DMS 273 (cell line): ENCODE measurements around the gene CNN1.

ENCODE experiments used
- DNase-seq: peaks from one replicate; lab custom pipeline; 2025; ENCODE audit not compliant: unreplicated experiment; lab: John Stamatoyannopoulos, UW

The CNN1 gene

DNA sequence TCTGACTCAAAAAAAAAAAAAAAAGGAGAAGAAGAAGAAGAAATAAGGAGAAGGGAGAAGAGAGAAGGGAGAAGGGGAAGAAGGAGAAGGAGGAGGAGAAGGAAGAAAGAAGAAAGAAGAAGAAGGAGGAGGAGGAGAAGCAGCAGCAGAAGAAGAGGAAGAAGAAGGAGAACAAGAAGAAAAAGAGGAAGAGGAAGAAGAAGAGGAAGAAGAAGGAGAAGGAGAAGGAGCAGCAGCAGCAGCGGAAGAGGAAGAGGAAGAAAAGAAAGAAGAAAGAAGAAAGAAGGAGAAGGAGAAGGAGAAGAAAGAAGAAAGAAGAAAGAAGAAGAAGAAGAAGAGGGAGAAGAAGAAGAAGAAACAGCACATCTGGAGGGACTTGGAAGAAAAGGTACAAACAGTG is 4.1 kb upstream of the CNN1 start:
- DNase-seq, result no peak

DNA sequence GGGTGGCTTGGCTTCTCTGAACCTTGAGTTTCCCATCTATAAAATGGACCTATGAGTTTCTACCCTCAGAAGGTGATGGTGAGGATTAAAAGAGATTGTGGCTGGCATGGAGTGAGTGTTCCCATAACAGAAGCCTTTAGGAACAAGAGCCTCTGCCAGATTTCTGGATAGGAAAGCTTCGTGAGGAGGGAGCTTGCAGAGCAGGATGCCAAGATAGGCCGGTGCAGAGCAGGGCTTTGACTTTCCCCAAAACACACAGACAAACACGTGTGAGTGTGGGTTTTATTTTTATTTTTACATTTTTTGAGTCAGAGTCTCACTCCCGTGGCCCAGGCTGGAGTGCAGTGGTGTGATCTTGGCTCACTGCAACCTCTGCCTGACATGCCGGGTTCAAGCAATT is 3.7 kb upstream of the CNN1 start:
- no peak for DNase-seq

DNA sequence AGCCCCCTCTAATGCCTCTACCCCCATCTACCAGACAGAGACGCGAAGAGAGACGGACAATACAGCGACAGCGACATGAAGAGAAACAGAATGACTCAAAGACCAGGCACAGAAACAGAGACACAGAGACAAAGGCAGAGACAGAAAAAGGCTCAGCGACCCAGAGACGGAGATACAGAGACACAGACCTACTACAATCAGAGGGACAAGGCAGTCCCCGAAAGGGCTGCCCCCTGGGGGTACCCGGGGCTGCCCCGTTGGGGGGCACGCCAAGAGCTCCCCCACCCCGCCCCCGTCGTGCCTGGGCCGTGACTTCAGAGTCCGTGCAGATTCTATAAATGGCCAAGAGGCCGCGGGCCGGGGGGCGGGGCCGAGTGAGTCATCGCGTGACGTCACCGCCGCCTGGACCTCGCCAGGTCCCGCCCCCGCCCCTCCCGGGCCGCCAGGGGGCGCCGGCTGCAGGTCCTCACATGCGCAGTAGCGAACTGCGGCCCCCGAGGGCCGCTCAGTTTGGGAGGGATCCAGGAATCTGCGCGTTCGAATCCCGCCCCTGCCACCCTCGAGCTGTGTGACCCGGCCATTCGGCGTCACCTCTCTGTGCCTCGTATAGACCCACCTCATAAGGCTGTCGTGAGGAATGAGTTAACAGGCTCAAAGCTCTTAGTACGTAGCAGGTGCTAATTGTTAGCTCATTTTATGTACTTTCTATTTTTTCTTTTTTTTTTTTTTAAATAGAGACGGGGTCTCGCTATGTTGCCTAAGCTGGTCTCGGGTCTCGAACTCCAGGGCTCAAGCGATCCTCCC is 2.7 kb upstream of the CNN1 start:
- peak; percentile 95 for DNase-seq

DNA sequence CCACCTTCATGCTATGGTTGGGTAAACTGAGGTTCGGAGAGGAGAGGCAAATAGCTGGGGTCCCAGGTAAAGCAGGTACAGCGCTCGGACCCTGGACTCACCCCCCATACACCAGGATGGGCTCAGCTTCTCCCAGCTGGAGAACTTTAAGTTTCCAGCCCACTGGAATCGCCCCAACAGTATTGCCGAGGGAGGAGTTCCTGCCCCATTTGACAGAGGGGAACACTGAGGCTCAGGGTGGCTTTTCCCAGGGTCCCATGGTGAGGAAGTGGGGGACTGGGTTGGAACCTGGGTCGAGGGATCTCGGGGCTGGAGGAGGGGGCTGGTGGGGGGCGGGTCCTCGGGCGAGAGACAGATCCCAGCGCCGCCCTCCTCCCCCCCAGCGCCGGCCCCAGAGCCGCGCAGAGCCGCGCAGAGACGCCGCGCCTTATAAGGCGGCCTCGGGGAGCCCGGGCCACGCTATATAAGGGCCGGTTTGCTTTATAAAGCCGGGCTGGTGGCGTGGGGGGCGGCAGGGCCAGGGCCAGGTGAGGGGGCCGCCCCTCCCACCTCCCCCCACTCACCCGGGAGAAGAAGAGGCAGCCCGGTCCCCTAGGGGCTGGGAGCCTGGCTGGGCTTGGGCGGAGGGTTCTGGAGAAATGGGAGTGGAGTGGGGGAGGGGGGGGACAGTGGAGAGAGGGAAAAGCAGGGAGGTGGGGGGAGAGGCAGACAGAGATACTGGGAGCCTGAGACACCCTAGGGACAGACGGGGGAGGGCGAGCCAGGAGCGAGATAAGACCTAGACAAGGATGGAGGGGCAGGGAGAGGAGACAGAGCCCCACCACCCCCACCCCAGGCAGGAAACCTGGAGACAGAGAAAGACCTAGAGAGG is 1.1 kb downstream of the CNN1 start:
- peak; percentile 64 for DNase-seq

DNA sequence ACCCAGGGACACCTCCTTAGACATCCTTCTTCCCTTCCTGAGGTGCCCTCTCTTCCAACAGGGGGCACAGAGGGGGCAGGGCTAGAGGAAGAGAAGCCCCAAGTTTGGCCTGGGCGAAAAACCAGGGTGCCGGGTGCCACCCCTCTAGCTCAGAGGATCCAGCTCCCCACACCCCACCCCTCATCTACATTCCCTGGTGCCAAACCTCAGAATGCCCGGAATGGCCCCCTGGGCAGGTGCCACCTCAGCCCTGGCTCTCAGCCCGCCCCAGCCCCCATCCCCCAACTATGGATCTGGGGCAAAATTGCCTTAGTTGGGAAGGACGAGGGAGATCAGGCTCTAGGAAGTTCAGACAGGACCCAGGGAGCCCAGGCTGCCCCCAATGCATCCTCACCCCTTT is 2.0 kb downstream of the CNN1 start:
- no peak for DNase-seq

DNA sequence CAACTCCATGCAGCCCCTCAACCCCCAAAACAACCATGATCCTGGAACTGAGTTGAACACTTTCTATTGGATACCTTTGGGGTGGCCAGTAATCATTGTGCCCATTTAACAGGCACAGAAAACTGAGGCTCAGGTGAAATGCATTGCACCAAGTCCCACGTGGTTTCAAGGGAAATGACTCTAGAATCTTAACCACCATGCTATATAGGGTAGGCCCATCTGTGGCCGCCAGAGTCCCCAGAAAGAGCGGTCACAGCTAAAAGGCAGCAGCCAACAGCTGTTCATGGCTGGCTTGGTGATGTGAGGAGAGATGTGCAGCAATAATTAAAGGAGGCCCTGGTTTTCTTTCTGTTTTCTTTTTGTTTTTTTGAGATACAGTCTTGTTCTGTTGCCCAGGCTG is 2.6 kb downstream of the CNN1 start:
- DNase-seq, result peak; percentile 36

DNA sequence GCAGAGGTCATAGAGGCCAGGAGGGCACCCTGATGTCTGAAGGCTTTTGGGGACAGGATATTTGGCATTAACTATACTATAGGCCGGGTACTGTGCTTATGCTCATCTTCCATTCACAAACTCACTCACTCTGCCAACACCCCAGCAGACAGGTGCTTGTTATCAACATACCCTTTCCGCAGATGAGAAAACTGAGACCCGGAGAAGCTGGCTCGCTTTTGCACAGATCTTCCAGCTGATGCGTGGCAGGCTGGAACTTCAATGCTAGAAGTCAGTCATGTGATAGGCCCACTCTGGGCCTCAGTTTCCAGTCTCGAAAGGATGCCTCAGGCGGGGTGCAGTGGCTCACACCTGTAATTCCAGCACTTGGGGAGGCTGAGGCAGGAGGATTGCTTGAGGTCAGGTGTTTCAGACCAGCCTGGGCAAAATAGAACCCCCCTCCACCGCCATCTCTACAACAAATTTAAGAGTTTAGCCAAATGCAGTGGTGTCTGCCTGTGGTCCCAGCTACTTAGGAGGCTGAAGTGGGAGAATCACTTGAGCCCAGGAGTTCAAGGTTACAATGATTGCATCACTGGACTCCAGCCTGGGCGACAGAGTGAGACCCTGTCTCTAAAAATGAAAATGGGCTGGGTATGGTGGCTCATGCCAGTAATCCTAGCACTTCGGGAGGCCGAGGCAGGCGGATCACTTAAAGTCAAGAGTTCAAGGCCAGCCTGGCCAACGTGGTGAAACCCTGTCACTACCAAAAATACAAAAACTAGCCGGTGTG is 9.5 kb downstream of the CNN1 start:
- no peak for DNase-seq

DNA sequence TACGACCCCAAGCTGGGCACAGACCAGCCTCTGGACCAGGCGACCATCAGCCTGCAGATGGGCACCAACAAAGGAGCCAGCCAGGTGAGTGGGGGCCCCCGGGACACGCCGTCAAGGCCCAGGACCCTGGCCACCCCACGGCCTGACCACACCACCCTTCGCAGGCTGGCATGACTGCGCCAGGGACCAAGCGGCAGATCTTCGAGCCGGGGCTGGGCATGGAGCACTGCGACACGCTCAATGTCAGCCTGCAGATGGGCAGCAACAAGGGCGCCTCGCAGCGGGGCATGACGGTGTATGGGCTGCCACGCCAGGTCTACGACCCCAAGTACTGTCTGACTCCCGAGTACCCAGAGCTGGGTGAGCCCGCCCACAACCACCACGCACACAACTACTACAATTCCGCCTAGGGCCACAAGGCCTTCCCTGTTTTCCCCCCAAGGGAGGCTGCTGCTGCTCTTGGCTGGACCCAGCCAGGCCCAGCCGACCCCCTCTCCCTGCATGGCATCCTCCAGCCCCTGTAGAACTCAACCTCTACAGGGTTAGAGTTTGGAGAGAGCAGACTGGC is 10.8 kb downstream of the CNN1 start:
- no peak for DNase-seq

DNA sequence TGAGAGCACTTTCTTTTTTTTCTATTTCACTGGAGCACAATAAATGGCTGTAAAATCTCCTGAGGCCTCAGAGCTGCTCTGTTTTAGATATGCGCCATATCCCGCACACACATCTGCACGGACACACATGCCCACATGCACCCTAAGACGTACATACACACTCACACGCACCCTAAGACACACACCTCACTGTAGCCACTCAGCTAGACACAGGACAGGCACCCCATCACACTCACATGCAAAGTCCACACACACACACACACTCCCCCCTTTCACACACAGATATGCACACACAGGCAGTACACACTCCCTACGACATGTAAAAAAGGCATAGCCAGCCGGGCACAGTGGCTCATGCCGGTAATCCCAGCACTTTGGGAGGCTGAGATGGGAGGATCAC is 11.6 kb downstream of the CNN1 start:
- DNase-seq, result no peak

DNA sequence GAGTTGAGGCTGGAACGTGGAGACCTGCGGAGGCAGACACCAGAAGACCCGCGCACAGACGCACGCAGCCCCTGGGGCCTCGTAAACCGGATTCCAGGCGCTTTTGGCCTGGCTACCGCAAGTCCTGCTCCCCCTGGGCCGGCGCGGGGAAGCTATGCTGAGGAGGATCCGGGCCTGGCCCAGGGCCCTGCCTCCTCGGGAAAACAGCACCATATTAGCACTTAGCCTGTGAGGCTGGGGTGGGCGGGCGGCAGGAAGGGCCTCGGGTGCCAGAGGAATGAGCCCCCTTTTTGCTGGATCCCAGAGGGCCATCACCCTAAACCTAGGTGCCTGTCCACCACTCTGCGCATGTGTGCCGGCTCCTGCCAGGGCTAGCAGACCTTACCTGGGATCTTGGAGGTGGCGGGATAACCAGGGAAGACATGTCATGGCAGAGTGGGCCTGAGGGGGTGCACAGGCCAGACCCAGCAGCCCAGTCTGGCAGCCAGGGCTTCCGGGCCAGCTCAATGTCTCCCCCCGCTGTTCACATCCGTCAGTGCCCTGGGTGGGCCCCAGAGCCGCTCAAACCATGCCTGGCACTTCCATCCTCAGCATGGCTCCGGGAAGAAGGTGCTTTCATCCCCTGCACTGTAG is 13.1 kb downstream of the CNN1 start:
- peak; percentile 76 for DNase-seq

DNA sequence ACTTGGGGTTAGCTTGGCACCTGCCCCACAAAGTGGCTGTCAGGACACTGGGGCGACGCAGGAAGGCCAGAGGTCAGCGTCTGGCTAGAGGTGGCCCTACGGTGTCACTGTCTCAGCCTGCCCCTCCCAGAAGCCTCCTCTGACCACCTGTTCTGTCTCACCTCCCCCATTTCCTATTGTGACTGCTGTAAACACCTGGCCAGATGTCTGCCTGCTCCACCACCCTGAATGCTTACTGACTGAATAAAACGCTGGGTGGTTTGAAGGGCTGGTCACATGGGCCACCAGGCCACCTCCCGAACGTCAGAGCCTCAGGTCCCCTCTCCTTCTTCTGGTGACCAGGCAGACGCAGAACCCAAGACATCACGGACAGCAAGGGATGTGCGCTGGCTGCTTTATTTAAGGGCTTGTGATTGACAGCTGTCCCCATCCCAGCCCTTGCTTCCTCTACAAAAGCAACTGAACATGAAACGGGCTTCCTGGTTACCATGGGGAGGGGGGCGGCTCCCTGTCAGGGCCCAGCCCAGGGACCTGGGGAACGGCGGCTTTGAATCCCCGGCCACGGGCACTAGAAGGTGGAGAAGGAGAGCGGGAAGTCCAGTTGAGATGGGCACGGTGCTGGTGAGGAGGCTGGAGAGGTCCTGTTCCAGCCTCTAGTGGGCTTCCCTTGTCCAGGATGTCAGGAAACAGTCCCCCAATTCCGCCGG is 14.2 kb downstream of the CNN1 start:
- no peak for DNase-seq

DNA sequence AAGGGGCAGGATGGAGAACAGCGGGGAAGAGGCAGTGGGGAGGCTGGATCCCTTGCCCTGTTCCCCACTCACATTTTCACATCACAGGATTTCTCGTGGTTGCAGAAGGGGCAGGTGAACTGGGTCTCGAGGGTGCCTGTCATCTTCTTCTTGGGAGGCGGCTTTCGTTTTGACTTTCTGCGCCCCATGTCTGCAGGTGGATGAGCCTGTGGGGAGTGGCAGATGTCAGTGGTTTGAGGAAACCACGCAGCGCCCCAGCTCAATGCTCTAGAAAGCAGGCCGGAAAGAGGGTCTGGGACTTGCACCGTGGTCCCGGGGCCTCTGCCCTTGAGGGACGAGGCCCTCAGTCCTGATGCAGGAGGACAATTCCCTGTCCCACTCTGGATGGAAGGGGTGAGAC is 15.5 kb downstream of the CNN1 start:
- DNase-seq, result no peak

DNA sequence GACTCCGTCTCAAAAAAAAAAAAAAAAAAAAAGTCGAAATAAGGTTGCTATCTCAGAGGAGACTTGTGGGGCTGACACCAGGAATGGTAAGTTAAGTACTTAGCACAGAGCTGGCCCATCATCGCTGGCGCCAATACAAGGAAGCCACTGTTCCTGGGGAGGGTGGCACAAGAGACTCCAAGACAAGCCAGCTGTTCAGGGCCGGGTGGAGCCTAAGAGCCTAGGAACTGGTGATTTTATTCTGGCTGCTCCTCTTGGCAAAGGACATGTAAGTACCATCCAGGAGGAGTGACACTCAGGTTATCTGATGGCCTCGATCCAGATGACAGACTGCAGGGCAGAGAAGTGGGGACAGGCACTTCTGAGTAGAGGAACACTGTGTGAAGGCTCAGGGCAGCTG is 16.6 kb downstream of the CNN1 start:
- no peak for DNase-seq

DNA sequence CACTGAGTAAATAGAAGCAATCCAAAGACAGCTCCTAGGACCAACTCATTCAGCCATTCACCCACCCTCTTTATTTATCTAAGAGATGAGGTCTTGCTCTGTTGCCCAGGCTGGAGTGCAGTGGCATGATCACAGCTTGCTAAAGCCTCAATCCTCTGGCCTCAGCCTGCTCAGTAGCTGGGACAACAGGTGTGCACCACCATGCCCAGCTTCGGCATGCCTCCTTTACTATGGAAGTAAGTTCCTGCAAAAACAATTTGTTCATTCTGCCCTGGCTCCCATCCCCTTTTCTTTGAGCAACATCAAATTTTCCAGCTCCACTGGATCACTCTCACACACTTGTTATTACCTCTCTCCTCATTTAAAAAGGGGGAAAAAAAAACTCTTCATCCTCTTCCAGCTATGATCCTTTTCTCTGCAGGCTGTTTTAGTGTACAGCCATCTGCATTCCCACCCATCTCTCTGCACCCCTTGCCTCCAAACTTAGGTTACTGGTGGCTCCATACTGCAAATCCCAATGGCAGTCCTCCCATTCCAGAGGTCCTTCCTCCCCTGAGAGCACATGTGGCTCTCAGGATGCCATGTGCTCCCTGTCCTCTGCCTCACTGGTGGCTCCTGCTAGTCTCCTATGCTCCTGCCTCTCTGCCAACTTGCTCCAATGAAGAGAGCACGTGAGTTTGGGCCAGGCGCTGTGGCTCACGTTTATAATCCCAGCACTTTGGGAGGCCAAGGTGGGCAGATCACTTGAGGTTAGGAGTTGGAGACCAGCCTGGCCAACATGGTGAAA is 18.2 kb downstream of the CNN1 start:
- DNase-seq, result no peak

DNA sequence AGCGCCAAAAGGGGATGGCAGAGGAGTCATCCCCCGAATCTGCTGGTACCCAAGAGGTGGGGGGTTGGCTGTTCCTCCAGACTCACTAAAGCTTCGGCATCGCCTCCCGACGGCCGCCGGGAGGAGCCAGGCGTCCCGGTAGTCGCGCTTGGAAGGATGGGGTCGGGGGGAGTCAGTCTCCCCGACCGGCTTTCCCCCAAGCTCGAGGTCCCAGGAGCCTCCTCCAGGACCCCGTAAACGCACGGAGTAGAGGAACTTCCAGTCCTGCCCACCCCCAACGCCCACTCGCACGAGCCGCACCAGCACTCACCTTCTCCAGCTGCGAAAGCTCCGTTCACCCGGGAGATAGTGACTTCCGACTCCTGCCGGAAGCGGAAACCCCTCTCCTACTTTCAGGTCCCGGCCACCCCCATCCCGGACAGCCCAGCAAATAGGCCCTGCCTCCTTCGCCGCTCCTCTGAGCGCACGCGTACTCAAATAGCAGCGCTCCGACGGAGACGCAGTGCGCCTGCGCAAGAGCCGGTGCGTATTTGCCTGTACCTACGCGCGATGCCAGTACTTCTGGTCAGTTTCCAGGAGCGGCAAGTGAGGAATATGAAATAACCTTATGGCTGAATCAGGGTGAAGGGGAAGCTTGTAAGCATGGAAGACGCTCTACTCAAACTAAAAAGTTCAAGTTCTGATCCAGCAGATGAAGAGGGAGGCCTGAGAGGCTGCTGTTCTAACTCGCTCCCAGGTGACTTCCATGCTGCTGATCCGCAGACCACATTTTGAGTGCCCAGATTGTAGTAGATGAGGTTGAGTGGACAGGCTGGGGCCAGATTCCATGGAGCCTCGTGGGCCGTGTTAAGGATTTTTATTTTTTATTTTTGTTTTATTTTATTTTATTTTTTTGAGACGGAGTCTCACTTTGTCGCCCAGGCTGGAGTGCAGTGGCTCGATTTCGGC is 20.5 kb downstream of the CNN1 start, which contains the start of gene ELOF1:
Gene ELOF1, minus strand, starts transcription at position 350 of the 948 bp plus-strand sequence. CDS start 4,883 bp downstream, outside the sequence.
- DNase-seq, result peak; percentile 99

DNA sequence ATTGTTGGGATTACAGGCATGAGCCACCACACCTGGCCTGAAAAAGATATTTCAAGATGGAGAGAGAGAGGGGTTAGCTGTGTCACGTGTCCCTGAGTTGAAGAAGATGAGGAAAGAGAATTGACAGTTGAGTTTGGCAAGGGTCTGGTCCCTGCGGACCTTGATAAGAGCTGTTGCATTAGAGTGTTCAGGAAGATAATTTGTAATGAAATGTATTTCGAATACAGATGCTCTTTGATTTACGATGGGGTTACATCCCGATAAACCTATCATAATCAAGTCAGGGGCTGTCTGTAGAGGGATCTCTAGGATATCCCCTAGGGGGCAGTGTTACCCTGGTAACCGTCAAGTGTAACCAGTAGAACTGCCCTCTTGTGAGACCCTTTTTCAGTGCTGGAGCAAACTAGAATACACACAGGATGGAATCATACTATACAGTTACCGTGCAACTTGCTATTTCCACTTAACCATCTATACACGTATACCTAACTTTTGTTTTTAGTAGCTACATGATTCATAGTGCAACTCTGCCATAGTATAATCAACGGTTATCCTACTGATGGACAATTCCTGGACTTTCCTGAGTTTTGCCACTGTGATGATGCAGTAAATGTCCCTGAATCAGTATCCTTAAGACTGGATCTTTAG is 21.9 kb downstream of the CNN1 start:
- DNase-seq, result peak; percentile 90

DNA sequence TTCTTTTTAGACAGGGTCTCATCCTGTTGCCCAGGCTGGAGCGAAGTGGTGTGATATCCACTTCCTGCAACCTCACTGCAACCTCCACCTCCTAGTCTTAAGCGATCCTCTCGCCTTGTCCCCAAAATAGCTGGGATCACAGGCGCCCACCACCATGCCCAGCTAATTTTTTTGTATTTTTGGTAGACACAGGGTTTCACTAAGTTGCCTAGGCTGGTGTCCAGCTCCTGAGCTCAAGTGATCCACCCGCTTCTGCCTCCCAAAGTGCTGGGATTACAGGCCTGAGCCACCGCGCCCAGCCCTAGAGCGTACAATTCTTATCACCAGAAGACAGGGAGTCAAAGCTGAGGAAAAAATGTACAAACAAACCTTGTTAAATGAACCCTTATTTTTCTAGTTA is 24.9 kb downstream of the CNN1 start:
- DNase-seq, result no peak
